ENCODE measurements around the gene MPDZ. TPM values are rescaled to one million over a fixed set of nuclear protein-coding genes. Genes with fewer than 3 reads are reported as not detected.

The MPDZ gene
- total and polyA plus RNA-seq, 10 donors, result 3.8 to 42.8 (median 26.8) TPM

GRCh38 chr9:13110766-13111417, 168.6 kb downstream of the MPDZ start:
- DNase-seq, result no peak
- intact Hi-C loops (cut with DNase I; ENCODE audit: low total_unique reads), result no loop called here
- Histone ChIP-seq H3K4me3 (no peak overlapping the region), H3K27ac (no peak overlapping the region), H3K9me3 (no peaks in the 10 kb centered on the region), H3K36me3 (peaks cover 0 to 42% (median 8%) of the 10 kb centered on the region in 6 donors), H3K4me1 (no peaks in the 10 kb centered on the region), H3K27me3 (replicated peaks in 1 of 7) (no peaks in the 10 kb centered on the region)
- WGBS, 5 donors, result 41 to 53% (median 50%) methylated on average over 3 of the region's 3 CpGs
- TF ChIP-seq POLR2A (IDR thresholded peaks at IDR 0.05) (no peak), POLR2AphosphoS5 (IDR thresholded peaks at IDR 0.05) (no peak)
- TF ChIP-seq, protein P1, sequence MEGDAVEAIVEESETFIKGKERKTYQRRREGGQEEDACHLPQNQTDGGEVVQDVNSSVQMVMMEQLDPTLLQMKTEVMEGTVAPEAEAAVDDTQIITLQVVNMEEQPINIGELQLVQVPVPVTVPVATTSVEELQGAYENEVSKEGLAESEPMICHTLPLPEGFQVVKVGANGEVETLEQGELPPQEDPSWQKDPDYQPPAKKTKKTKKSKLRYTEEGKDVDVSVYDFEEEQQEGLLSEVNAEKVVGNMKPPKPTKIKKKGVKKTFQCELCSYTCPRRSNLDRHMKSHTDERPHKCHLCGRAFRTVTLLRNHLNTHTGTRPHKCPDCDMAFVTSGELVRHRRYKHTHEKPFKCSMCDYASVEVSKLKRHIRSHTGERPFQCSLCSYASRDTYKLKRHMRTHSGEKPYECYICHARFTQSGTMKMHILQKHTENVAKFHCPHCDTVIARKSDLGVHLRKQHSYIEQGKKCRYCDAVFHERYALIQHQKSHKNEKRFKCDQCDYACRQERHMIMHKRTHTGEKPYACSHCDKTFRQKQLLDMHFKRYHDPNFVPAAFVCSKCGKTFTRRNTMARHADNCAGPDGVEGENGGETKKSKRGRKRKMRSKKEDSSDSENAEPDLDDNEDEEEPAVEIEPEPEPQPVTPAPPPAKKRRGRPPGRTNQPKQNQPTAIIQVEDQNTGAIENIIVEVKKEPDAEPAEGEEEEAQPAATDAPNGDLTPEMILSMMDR (IDR thresholded peaks at IDR 0.05 in 8 of 11, conservative IDR thresholded peaks at IDR 0.05 in 3 of 11), result no peak

GRCh38 chr9:13109781-13110180, 169.7 kb downstream of the MPDZ start:
- Histone ChIP-seq H3K27me3 (replicated peaks in 1 of 7) (no peaks in the 10 kb centered on the region), H3K36me3 (peaks cover 0 to 42% (median 8%) of the 10 kb centered on the region in 6 donors), H3K4me1 (no peaks in the 10 kb centered on the region), H3K9me3 (no peaks in the 10 kb centered on the region), H3K27ac (no peak overlapping the region), H3K4me3 (no peak overlapping the region)
- no peak for DNase-seq
- intact Hi-C loops (cut with DNase I; ENCODE audit: low total_unique reads), result no loop called here
- WGBS, 5 donors, result 81 to 95% (median 87%) methylated on average over 5 of the region's 5 CpGs
- TF ChIP-seq POLR2A (IDR thresholded peaks at IDR 0.05), result no peak
- no peak for TF ChIP-seq POLR2AphosphoS5 (IDR thresholded peaks at IDR 0.05)

DNA sequence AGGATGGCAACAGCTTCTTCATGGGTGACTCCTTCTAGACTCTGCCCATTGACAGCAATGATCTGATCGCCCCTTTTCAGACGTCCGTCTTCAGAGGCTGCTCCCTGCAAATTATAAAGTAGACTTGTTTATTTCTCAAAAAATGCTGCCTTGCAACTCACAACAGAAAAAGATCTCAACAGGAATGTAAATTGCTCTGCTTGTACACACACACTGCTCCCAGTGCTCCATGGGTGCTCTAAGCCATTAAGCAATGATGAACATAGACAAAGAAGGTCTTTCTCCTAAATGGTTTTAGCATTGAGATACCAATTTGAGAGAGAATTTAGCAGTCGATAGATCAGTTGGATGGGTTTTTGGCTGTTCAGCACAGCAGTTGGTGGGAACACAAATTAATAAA, 172.5 kb downstream of the MPDZ start:
- Histone ChIP-seq H3K27me3 (replicated peaks in 1 of 7) (no peaks in the 10 kb centered on the region), H3K27ac (no peak overlapping the region), H3K4me1 (no peaks in the 10 kb centered on the region), H3K9me3 (no peaks in the 10 kb centered on the region), H3K4me3 (no peak overlapping the region), H3K36me3 (peaks cover 0 to 40% (median 8%) of the 10 kb centered on the region in 6 donors)
- DNase-seq, result no peak
- intact Hi-C loops (cut with DNase I; ENCODE audit: low total_unique reads), result no loop called here
- 89 to 98% (median 90%) methylated on average over 4 of the region's 4 CpGs for WGBS, 5 donors
- TF ChIP-seq, protein P1 (IDR thresholded peaks at IDR 0.05 in 8 of 11, conservative IDR thresholded peaks at IDR 0.05 in 3 of 11), result no peak
- TF ChIP-seq POLR2A (IDR thresholded peaks at IDR 0.05), result no peak
- no peak for TF ChIP-seq POLR2AphosphoS5 (IDR thresholded peaks at IDR 0.05)

DNA sequence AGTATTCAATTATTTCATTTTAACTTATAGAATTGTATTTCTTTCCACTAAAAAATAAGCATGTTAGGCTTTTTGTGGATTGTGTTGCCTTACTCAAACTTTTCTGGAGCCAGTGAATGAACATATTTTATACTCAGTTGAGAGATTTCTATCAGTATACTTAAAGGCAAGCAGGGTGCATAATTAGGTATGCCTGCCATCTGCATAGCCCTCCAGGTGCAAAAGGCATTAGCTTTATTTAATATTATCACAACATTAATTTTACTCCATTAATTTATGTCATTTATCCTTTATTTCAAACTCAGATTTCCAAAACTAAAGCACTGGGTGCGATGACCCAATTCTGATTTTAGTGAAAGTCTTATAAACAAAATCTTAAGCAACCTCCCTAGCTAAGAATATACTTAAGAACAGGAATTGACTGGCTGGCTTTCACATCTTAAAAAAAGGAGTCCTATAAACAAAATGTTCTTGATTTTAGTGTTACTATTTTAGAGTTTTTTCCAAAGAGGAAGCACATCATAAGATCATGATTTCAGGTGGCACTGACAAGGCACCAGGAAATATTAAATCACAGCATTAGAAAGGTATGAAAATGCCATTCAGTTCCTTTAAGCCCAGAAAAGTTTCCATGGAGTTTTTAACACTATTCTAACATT, 178.4 kb downstream of the MPDZ start:
- TF ChIP-seq, protein P1 (IDR thresholded peaks at IDR 0.05 in 8 of 11, conservative IDR thresholded peaks at IDR 0.05 in 3 of 11), result no peak
- no peak for TF ChIP-seq POLR2A (IDR thresholded peaks at IDR 0.05)
- TF ChIP-seq POLR2AphosphoS5 (IDR thresholded peaks at IDR 0.05), result no peak
- H3K9me3 ChIP-seq, result no peaks in the 10 kb centered on the region
- WGBS, 5 donors, result 82 to 94% (median 91%) methylated on average over 1 of the region's 1 CpG
- H3K27ac ChIP-seq, result no peak overlapping the region
- H3K4me3 ChIP-seq, result no peak overlapping the region
- no peaks in the 10 kb centered on the region for H3K36me3 ChIP-seq
- intact Hi-C loops (cut with DNase I; ENCODE audit: low total_unique reads), result no loop called here
- no peak for DNase-seq
- no peaks in the 10 kb centered on the region for H3K4me1 ChIP-seq
- no peaks in the 10 kb centered on the region for H3K27me3 ChIP-seq (replicated peaks in 1 of 7)
